Nephron progenitor cell (in vitro differentiated cells): ENCODE measurements around the gene EFNA5.

Experiments used
- DNase-seq: peaks from one replicate; pipeline ENCODE4 v3.0.0; 2021
- H3K27ac Mint-ChIP-seq: 2 replicates; pipeline ENCODE4 v1.8.0; 2021; ENCODE audit warnings: mild to moderate bottlenecking, moderate library complexity, mixed read lengths
- H3K27me3 Mint-ChIP-seq: 2 replicates; pipeline ENCODE4 v1.8.0; 2021; ENCODE audit warnings: mild to moderate bottlenecking, low read depth, mixed read lengths; ENCODE audit not compliant: poor library complexity
- H3K36me3 Mint-ChIP-seq: 2 replicates; pipeline ENCODE4 v1.8.0; 2021; ENCODE audit warnings: low read depth, mixed read lengths
- H3K4me1 Mint-ChIP-seq: 2 replicates; pipeline ENCODE4 v1.8.0; 2021; ENCODE audit warnings: mixed read lengths
- H3K4me3 Mint-ChIP-seq: 2 replicates; pipeline ENCODE4 v1.8.0; 2021; ENCODE audit warnings: mild to moderate bottlenecking, moderate library complexity, mixed read lengths
- H3K9me3 Mint-ChIP-seq: 2 replicates; pipeline ENCODE4 v1.8.0; 2021; ENCODE audit warnings: mild to moderate bottlenecking, moderate library complexity, mixed read lengths
- CTCF ChIP-seq: fragments of 200-600 bp; sonication (generic); IDR thresholded peaks from 2 replicates; pipeline ENCODE4 v1.5.0; 2021; ENCODE audit warnings: antibody characterized with exemption

The EFNA5 gene

GRCh38 chr5:107451028-107451427 lies 219.7 kb downstream of the EFNA5 start:
- H3K4me1 Mint-ChIP-seq: peaks cover 56% of the 10 kb centered on the region
- H3K27ac Mint-ChIP-seq: peak overlapping the region; percentile 50
- H3K36me3 Mint-ChIP-seq: no peaks in the 10 kb centered on the region

GRCh38 chr5:107450531-107450930 lies 220.2 kb downstream of the EFNA5 start:
- H3K27ac Mint-ChIP-seq: no peak overlapping the region

More at GRCh38 chr5:107451028-107451427, 219.7 kb downstream of the EFNA5 start:
- H3K27me3 Mint-ChIP-seq: peaks cover 3% of the 10 kb centered on the region
- TF ChIP-seq CTCF: no peak
- H3K9me3 Mint-ChIP-seq: peaks cover 5% of the 10 kb centered on the region
- no peak for DNase-seq
- H3K4me3 Mint-ChIP-seq: no peak overlapping the region

GRCh38 chr5:107449369-107449768 lies 221.4 kb downstream of the EFNA5 start:
- Mint-ChIP-seq H3K4me3 (no peak overlapping the region), H3K27me3 (peaks cover 3% of the 10 kb centered on the region), H3K36me3 (no peaks in the 10 kb centered on the region), H3K9me3 (peaks cover 5% of the 10 kb centered on the region), H3K4me1 (peaks cover 40% of the 10 kb centered on the region), H3K27ac (no peak overlapping the region)
- TF ChIP-seq CTCF: no peak
- DNase-seq: no peak

More at GRCh38 chr5:107450531-107450930, 220.2 kb downstream of the EFNA5 start:
- no peak for DNase-seq
- no peak for TF ChIP-seq CTCF
- Mint-ChIP-seq H3K27me3 (peaks cover 3% of the 10 kb centered on the region), H3K4me1 (peaks cover 51% of the 10 kb centered on the region), H3K4me3 (no peak overlapping the region), H3K36me3 (no peaks in the 10 kb centered on the region), H3K9me3 (peaks cover 5% of the 10 kb centered on the region)

- Mint-ChIP-seq H3K9me3 (peaks cover 5% of the 10 kb centered on the region), H3K4me1 (peaks cover 34% of the 10 kb centered on the region), H3K4me3 (no peak overlapping the region), H3K27ac (peak overlapping the region; percentile 52), H3K27me3 (peaks cover 3% of the 10 kb centered on the region), H3K36me3 (no peaks in the 10 kb centered on the region)
- DNase-seq: no peak
- no peak for TF ChIP-seq CTCF
Measured at GRCh38 chr5:107447587-107447986, 223.2 kb downstream of the EFNA5 start.

- H3K36me3 Mint-ChIP-seq: no peaks in the 10 kb centered on the region
- H3K4me3 Mint-ChIP-seq: no peak overlapping the region
- peak overlapping the region; percentile 52 for H3K27ac Mint-ChIP-seq
- peaks cover 3% of the 10 kb centered on the region for H3K27me3 Mint-ChIP-seq
- H3K4me1 Mint-ChIP-seq: peaks cover 34% of the 10 kb centered on the region
- H3K9me3 Mint-ChIP-seq: peaks cover 5% of the 10 kb centered on the region
- TF ChIP-seq CTCF: no peak
- no peak for DNase-seq
Measured at GRCh38 chr5:107446972-107447371, 223.8 kb downstream of the EFNA5 start.

GRCh38 chr5:107444300-107444699 lies 226.4 kb downstream of the EFNA5 start:
- no peak for TF ChIP-seq CTCF
- H3K27ac Mint-ChIP-seq: no peak overlapping the region

More at GRCh38 chr5:107444300-107444699, 226.4 kb downstream of the EFNA5 start:
- H3K36me3 Mint-ChIP-seq: peaks cover 2% of the 10 kb centered on the region
- no peak for DNase-seq
- H3K27me3 Mint-ChIP-seq: no peaks in the 10 kb centered on the region
- H3K4me1 Mint-ChIP-seq: peaks cover 20% of the 10 kb centered on the region
- H3K4me3 Mint-ChIP-seq: no peak overlapping the region
- peaks cover 5% of the 10 kb centered on the region for H3K9me3 Mint-ChIP-seq
